Measurements from ENCODE around the gene PIK3CA. TPM values are rescaled to one million over a fixed set of nuclear protein-coding genes. Genes with fewer than 3 reads are reported as not detected.

The PIK3CA gene
- total and polyA plus RNA-seq, 2 donors from 2014 or later: 6.1 to 24.8 TPM

GRCh38 chr3:179244878-179245277 lies 96.7 kb downstream of the PIK3CA start:
- no peak overlapping the region for H3K9ac ChIP-seq (ENCODE audit: low read length in 3 of 3)
- H3K36me3 ChIP-seq (ENCODE audit: control insufficient read depth in 2 of 3, insufficient read depth in 3 of 3, low read length in 3 of 3): no peaks in the 10 kb centered on the region
- no peak overlapping the region for H3K27ac ChIP-seq (ENCODE audit: low read depth in 2 of 2, low read length in 2 of 2)
- FAIRE-seq: no peak
- DNase-seq: no peak
- intact Hi-C loops (cut with DNase I): no loop called here
- no peak overlapping the region for H3K4me3 ChIP-seq (ENCODE audit: low read length in 3 of 3)
- H3K4me1 ChIP-seq (ENCODE audit: control insufficient read depth in 2 of 3, insufficient read depth in 2 of 3, low read depth in 1 of 3, low read length in 3 of 3): no peaks in the 10 kb centered on the region
- no peaks in the 10 kb centered on the region for H3K27me3 ChIP-seq (ENCODE audit: control insufficient read depth, insufficient read depth, low read length)
- no peaks in the 10 kb centered on the region for H3K9me3 ChIP-seq (ENCODE audit: control insufficient read depth in 2 of 3, insufficient read depth in 1 of 3, low read length in 3 of 3)
- no peak for TF ChIP-seq CTCF (IDR thresholded peaks at IDR 0.05; ENCODE audit: borderline replicate concordance, extremely low read depth, insufficient read depth)

GRCh38 chr3:179247289-179248015 lies 99.3 kb downstream of the PIK3CA start:
- FAIRE-seq: no peak

GRCh38 chr3:179250803-179251476 lies 102.8 kb downstream of the PIK3CA start, which contains the start of gene KCNMB3:
TSS of gene KCNMB3 (minus strand) at chr3:179251114. CDS start at chr3:179250990, 124 bp downstream.
- Histone ChIP-seq H3K9ac (ENCODE audit: low read length in 3 of 3) (no peak within 1 kb of the TSS), H3K9me3 (ENCODE audit: control insufficient read depth in 2 of 3, insufficient read depth in 1 of 3, low read length in 3 of 3) (no peaks in the 10 kb centered on the region), H3K27ac (ENCODE audit: low read depth in 2 of 2, low read length in 2 of 2) (no peak within 1 kb of the TSS), H3K4me3 (ENCODE audit: low read length in 3 of 3) (no peak within 1 kb of the TSS), H3K36me3 (ENCODE audit: control insufficient read depth in 2 of 3, insufficient read depth in 3 of 3, low read length in 3 of 3) (no peaks in the 10 kb centered on the region), H3K4me1 (ENCODE audit: control insufficient read depth in 2 of 3, insufficient read depth in 2 of 3, low read depth in 1 of 3, low read length in 3 of 3) (no peaks in the 10 kb centered on the region), H3K27me3 (ENCODE audit: control insufficient read depth, insufficient read depth, low read length) (no peaks in the 10 kb centered on the region)
- intact Hi-C loops (cut with DNase I): no loop called here
- DNase-seq: no peak
- FAIRE-seq: no peak
- TF ChIP-seq CTCF (IDR thresholded peaks at IDR 0.05; ENCODE audit: borderline replicate concordance, extremely low read depth, insufficient read depth): no peak

More at GRCh38 chr3:179247289-179248015, 99.3 kb downstream of the PIK3CA start:
- H3K9me3 ChIP-seq (ENCODE audit: control insufficient read depth in 2 of 3, insufficient read depth in 1 of 3, low read length in 3 of 3): no peaks in the 10 kb centered on the region
- no peak overlapping the region for H3K4me3 ChIP-seq (ENCODE audit: low read length in 3 of 3)
- H3K36me3 ChIP-seq (ENCODE audit: control insufficient read depth in 2 of 3, insufficient read depth in 3 of 3, low read length in 3 of 3): no peaks in the 10 kb centered on the region
- intact Hi-C loops (cut with DNase I): no loop called here
- H3K27ac ChIP-seq (ENCODE audit: low read depth in 2 of 2, low read length in 2 of 2): no peak overlapping the region
- no peak for DNase-seq
- H3K9ac ChIP-seq (ENCODE audit: low read length in 3 of 3): no peak overlapping the region
- TF ChIP-seq CTCF (IDR thresholded peaks at IDR 0.05; ENCODE audit: borderline replicate concordance, extremely low read depth, insufficient read depth): no peak
- H3K4me1 ChIP-seq (ENCODE audit: control insufficient read depth in 2 of 3, insufficient read depth in 2 of 3, low read depth in 1 of 3, low read length in 3 of 3): no peaks in the 10 kb centered on the region
- no peaks in the 10 kb centered on the region for H3K27me3 ChIP-seq (ENCODE audit: control insufficient read depth, insufficient read depth, low read length)

Measured in kidney (tissue), 14 donors.